ENCODE data around the gene SPATA19.
A peak's percentile ranks its signal among the peaks of the same experiment; 100 is the strongest.
"Not testable (repeated sequence)": the region's sequence is repeated elsewhere in the genome, so short reads cannot be mapped to it uniquely, and the experiment has no call there.

SPATA19 gene

DNA sequence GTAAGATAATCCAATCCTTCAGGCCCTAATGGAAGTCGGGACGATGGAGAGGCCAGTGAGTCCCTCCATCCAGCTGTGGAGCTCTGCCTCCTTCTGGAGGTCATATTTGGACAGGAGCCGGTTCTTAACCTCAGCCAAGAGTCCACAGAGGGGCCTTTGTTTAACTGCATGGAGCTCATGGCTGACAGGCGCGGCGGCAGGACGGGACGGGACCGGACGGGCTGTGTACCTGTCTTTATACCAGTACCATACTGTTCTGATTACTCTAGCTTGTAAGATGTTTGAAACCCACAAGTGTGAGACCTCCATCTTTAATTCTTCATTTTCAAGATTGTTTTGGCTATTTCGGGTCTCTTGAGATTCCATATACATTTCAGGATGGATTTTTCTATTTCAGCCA lies 20.2 kb upstream of the SPATA19 start:
- Histone ChIP-seq H3K4me3 (ENCODE audit: low read length) (no peak overlapping the region), H3K9me3 (ENCODE audit: insufficient read depth, low read depth, low read length) (no peaks in the 10 kb centered on the region), H3K9ac (ENCODE audit: low read depth, low read length) (no peak overlapping the region), H3K4me1 (ENCODE audit: insufficient read depth, low read length) (no peaks in the 10 kb centered on the region), H3K27ac (ENCODE audit: low read length) (no peak overlapping the region), H3K27me3 (ENCODE audit: insufficient read depth, low read length) (no peaks in the 10 kb centered on the region), H3K36me3 (ENCODE audit: insufficient read depth, low read depth, low read length) (no peaks in the 10 kb centered on the region)

DNA sequence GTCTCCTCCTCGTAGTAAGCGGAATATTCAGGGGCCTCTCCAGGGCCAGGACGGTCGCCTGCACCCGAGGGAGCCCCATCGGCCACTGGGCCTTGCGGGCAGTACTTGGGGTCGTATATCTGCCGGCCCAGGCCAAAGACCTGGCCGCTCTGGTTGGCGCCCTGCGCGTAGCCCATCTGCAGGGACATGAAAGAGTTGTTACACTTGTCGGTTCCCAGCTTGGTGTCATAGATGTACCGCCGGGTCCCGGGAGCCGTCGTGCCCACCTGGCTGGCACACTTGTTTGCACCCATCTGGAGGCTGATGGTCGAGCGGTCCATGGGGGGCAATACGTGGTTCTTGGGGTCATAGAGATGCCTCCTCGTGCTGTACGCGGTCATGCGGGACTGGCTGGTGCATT lies 19.4 kb upstream of the SPATA19 start:
- H3K27me3 ChIP-seq (ENCODE audit: insufficient read depth, low read length) = no peaks in the 10 kb centered on the region
- H3K36me3 ChIP-seq (ENCODE audit: insufficient read depth, low read depth, low read length) = no peaks in the 10 kb centered on the region
- H3K27ac ChIP-seq (ENCODE audit: low read length) = no peak overlapping the region

GRCh38 chr11:133860151-133860550 lies 14.8 kb upstream of the SPATA19 start:
- Histone ChIP-seq H3K4me1 (ENCODE audit: insufficient read depth, low read length) (peaks cover under 1% of the 10 kb centered on the region), H3K36me3 (ENCODE audit: insufficient read depth, low read depth, low read length) (no peaks in the 10 kb centered on the region), H3K27me3 (ENCODE audit: insufficient read depth, low read length) (no peaks in the 10 kb centered on the region), H3K9me3 (ENCODE audit: insufficient read depth, low read depth, low read length) (no peaks in the 10 kb centered on the region), H3K4me3 (ENCODE audit: low read length) (no peak overlapping the region), H3K9ac (ENCODE audit: low read depth, low read length) (no peak overlapping the region), H3K27ac (ENCODE audit: low read length) (no peak overlapping the region)

More for the DNA sequence above, 19.4 kb upstream of the SPATA19 start:
- Histone ChIP-seq H3K9ac (ENCODE audit: low read depth, low read length) (no peak overlapping the region), H3K9me3 (ENCODE audit: insufficient read depth, low read depth, low read length) (no peaks in the 10 kb centered on the region), H3K4me1 (ENCODE audit: insufficient read depth, low read length) (no peaks in the 10 kb centered on the region), H3K4me3 (ENCODE audit: low read length) (no peak overlapping the region)

DNA sequence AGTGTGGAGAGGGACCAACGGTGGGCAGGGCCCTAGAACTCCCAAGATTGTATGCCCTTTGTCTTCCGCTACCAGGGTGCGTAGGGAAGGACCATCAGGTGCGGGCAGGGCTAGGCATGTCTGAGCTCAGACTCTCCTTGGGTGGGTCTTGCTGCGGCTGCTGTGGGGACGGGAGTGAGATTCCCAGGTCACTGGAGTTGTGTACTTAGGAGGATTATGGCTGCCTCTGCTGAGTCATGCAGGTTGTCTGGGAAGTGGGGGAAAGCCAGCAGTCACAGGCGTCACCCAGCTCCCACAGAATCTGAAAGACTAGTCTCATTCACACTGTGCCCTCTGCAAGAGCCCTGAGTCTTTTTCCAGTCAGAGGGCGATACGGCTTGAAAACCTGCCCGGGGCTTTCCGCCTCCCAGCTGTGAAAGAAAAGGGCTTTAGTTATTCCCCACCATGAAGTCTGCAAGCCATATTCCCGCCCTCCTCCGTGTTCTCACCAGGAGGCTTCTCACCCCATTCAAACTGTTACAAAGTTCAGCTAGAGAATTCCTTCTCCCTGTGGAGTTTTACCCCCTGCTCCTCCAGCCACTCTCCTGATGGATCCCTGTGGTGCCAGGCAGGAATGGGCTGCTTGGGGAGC lies 9.1 kb upstream of the SPATA19 start:
- Histone ChIP-seq H3K9ac (ENCODE audit: low read depth, low read length) (peak overlapping the region; percentile 13; the same call in 1 of the 2 replicates), H3K4me1 (ENCODE audit: insufficient read depth, low read length) (peaks cover 10% of the 10 kb centered on the region), H3K27ac (ENCODE audit: low read length) (peak overlapping the region; percentile 46), H3K4me3 (ENCODE audit: low read length) (peak overlapping the region; percentile 4; the same call in 1 of the 2 replicates)
- H3K36me3 ChIP-seq (ENCODE audit: insufficient read depth, low read depth, low read length); H3K9me3 ChIP-seq (ENCODE audit: insufficient read depth, low read depth, low read length); H3K27me3 ChIP-seq (ENCODE audit: insufficient read depth, low read length): not testable (repeated sequence)

DNA sequence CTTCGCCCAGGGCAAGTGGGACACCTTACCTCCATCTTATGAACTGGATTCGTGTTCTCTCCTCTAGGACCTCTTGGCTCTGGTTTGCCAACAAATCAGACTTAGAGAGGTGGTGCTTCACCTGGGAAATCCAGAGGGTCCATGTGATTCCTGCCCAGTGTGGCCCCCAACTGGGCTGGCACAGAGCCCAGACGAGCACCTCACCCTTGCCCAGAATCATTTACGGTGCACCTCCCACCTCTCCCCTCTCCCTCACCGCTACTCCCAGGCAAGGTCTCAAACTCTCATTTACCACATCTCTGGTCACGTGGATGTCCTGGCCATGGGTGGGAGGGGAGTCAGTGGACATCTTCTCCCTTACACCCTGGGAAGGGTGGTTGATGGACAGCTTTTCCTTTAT lies 1.1 kb downstream of the SPATA19 start:
- Histone ChIP-seq H3K4me3 (ENCODE audit: low read length) (no peak overlapping the region), H3K9ac (ENCODE audit: low read depth, low read length) (no peak overlapping the region), H3K36me3 (ENCODE audit: insufficient read depth, low read depth, low read length) (no peaks in the 10 kb centered on the region), H3K4me1 (ENCODE audit: insufficient read depth, low read length) (no peaks in the 10 kb centered on the region), H3K27me3 (ENCODE audit: insufficient read depth, low read length) (no peaks in the 10 kb centered on the region), H3K9me3 (ENCODE audit: insufficient read depth, low read depth, low read length) (peaks cover 7% of the 10 kb centered on the region; the same call in 1 of the 2 replicates), H3K27ac (ENCODE audit: low read length) (no peak overlapping the region)

- H3K4me1 ChIP-seq (ENCODE audit: insufficient read depth, low read length) = no peaks in the 10 kb centered on the region
- no peak overlapping the region for H3K27ac ChIP-seq (ENCODE audit: low read length)
- no peaks in the 10 kb centered on the region for H3K36me3 ChIP-seq (ENCODE audit: insufficient read depth, low read depth, low read length)
- no peak overlapping the region for H3K9ac ChIP-seq (ENCODE audit: low read depth, low read length)
- H3K4me3 ChIP-seq (ENCODE audit: low read length) = no peak overlapping the region
- peaks cover 7% of the 10 kb centered on the region; the same call in 1 of the 2 replicates for H3K9me3 ChIP-seq (ENCODE audit: insufficient read depth, low read depth, low read length)
- H3K27me3 ChIP-seq (ENCODE audit: insufficient read depth, low read length) = no peaks in the 10 kb centered on the region
These were observed 1.8 kb downstream of the SPATA19 start for GRCh38 chr11:133843454-133843987.

DNA sequence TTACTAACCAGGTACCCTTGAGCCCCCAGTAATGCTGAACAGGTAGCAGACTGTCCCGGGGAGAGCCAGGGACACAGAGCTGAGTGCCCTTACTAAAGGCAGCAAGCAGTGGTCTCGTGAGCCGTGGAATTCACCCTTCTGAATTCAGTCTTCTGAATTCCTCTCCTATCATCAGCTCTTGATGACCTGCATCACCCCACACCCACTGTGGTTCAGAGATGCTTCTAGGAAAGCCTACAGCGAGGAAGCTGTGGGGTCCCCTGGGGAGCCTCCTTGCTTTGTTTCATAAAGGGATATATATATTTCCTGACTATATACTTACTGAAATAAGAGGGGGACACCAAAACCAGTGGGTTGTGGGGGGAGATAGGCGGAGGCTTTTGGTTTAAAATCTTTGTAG lies 2.6 kb downstream of the SPATA19 start:
- Histone ChIP-seq H3K4me1 (ENCODE audit: insufficient read depth, low read length) (no peaks in the 10 kb centered on the region), H3K36me3 (ENCODE audit: insufficient read depth, low read depth, low read length) (no peaks in the 10 kb centered on the region), H3K9me3 (ENCODE audit: insufficient read depth, low read depth, low read length) (peaks cover 8% of the 10 kb centered on the region; the same call in 1 of the 2 replicates), H3K9ac (ENCODE audit: low read depth, low read length) (no peak overlapping the region), H3K27ac (ENCODE audit: low read length) (no peak overlapping the region), H3K4me3 (ENCODE audit: low read length) (no peak overlapping the region), H3K27me3 (ENCODE audit: insufficient read depth, low read length) (no peaks in the 10 kb centered on the region)

DNA sequence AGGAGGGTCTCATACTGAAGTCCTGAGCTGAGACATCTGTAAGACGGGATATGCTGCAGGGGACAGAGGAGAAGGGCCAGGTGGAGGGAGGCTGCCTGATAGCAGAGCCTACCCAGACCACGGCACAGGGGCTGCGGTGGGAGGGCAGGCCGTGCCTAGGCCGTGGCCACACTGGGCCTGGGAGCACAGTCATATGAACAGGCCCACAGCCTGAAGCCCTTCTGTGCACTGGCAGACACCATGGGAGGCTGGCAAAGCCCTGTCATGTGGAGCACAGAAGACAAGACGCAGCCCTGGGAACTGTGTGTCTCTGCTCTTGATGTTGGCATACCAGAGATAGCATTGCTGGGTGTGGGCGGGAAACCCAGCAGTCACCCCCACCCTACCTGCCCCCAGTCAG lies 3.3 kb downstream of the SPATA19 start:
- H3K27ac ChIP-seq (ENCODE audit: low read length) = no peak overlapping the region
- no peaks in the 10 kb centered on the region for H3K27me3 ChIP-seq (ENCODE audit: insufficient read depth, low read length)
- 0 out of 2 replicates have a peak, but pooled peaks cover 4% of the 10 kb centered on the region for H3K9me3 ChIP-seq (ENCODE audit: insufficient read depth, low read depth, low read length)
- no peak overlapping the region for H3K9ac ChIP-seq (ENCODE audit: low read depth, low read length)
- no peaks in the 10 kb centered on the region for H3K4me1 ChIP-seq (ENCODE audit: insufficient read depth, low read length)
- H3K4me3 ChIP-seq (ENCODE audit: low read length) = no peak overlapping the region
- no peaks in the 10 kb centered on the region for H3K36me3 ChIP-seq (ENCODE audit: insufficient read depth, low read depth, low read length)

DNA sequence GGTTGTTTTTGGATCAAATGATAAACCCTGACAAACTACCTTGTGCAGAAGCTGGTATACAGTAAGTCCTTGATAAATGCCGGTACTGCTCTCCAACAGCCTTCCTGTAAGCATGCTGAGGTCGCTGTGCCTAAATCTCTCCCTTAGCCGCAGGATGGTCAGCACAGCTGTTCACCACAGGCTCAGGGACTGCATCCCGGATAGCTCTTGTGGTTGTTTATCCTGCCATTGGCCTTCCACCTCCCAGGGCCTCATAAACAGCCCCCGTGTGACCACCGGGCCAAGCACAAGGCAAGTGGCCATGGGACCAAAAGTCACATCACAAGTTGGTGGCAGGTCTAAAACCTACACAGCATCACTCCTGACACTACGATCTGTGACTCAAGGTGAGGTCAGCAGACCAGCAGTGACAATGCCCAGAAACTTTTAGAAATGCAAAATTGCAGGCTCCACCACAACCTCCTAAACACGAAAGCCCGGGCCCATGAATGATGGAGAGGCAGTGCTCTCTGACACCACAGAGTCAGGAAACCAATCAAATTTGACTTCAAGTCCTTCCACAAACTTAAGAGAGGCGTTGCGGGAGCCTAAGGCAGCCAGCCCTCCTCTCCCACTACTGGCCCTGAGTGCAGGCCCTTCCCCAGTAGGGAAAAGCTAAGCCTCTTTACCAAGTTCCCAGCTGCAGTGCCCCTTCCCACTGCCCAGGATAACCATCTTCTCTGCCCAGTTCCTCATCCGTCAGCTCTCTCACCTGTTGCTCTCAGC lies 3.9 kb downstream of the SPATA19 start:
- Histone ChIP-seq H3K4me1 (ENCODE audit: insufficient read depth, low read length) (no peaks in the 10 kb centered on the region), H3K27me3 (ENCODE audit: insufficient read depth, low read length) (no peaks in the 10 kb centered on the region), H3K9me3 (ENCODE audit: insufficient read depth, low read depth, low read length) (0 out of 2 replicates have a peak, but pooled peaks cover 4% of the 10 kb centered on the region), H3K4me3 (ENCODE audit: low read length) (no peak overlapping the region), H3K9ac (ENCODE audit: low read depth, low read length) (no peak overlapping the region), H3K27ac (ENCODE audit: low read length) (no peak overlapping the region), H3K36me3 (ENCODE audit: insufficient read depth, low read depth, low read length) (no peaks in the 10 kb centered on the region)

GRCh38 chr11:133840479-133840941 lies 4.8 kb downstream of the SPATA19 start:
- Histone ChIP-seq H3K9ac (ENCODE audit: low read depth, low read length) (no peak overlapping the region), H3K27ac (ENCODE audit: low read length) (no peak overlapping the region), H3K9me3 (ENCODE audit: insufficient read depth, low read depth, low read length) (0 out of 2 replicates have a peak, but pooled peaks cover 4% of the 10 kb centered on the region)

DNA sequence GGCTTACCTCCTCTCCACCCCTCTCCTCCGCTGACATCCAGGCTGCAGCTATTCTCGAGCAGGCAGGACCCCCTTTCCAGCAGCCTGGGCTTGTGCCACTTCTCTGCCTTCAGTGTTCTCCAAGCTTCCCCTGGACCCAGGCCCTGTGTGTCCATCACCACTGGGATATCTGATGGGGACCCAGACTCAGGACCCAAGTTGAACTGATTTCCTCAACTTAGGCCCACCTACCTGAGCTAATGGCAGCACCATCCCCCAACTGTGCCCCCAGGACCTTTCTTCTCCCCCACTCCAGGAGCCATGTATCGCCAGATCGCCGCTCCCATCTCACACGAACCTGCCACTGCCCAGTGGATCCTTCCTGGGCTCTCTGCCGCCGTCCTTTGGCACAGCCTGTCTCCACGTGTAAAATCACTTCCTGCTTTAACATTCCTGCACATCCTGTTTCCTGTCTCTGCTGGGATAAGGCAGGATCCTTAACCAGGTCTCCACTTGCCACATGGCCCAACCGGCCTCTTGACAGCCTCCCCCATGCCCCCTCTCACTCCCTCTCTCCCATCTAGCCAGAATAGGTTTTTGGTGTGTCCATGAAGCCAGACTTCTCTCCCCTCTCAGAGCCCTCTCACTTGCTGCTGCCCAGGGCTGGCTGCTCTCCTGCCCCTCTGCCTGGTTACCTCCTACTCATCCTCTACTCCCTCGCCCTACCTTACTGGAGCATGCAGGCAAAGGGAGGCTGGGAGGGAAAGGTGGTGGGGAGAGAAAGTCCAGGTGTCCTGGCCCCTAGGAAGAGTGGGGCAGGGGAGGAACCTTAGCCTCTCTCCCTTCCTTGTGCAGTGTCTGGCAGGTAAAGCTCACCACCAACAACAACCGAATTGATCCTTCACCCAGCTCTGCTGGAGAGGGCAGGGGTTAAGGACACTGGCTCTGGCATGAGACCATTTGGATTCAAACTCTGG lies 9.4 kb downstream of the SPATA19 start:
- Histone ChIP-seq H3K27me3 (ENCODE audit: insufficient read depth, low read length) (no peaks in the 10 kb centered on the region), H3K4me1 (ENCODE audit: insufficient read depth, low read length) (peaks cover 3% of the 10 kb centered on the region; the same call in 1 of the 2 replicates), H3K36me3 (ENCODE audit: insufficient read depth, low read depth, low read length) (no peaks in the 10 kb centered on the region), H3K4me3 (ENCODE audit: low read length) (no peak overlapping the region), H3K9me3 (ENCODE audit: insufficient read depth, low read depth, low read length) (0 out of 2 replicates have a peak, but pooled peaks cover 4% of the 10 kb centered on the region), H3K27ac (ENCODE audit: low read length) (no peak overlapping the region), H3K9ac (ENCODE audit: low read depth, low read length) (no peak overlapping the region)

More at GRCh38 chr11:133840479-133840941, 4.8 kb downstream of the SPATA19 start:
- no peaks in the 10 kb centered on the region for H3K27me3 ChIP-seq (ENCODE audit: insufficient read depth, low read length)
- no peak overlapping the region for H3K4me3 ChIP-seq (ENCODE audit: low read length)
- no peaks in the 10 kb centered on the region for H3K36me3 ChIP-seq (ENCODE audit: insufficient read depth, low read depth, low read length)
- no peaks in the 10 kb centered on the region for H3K4me1 ChIP-seq (ENCODE audit: insufficient read depth, low read length)
